Measurements from ENCODE around the gene FBXO36. TPM values are rescaled to one million over a fixed set of nuclear protein-coding genes. Genes with fewer than 3 reads are reported as not detected.
"Not testable (repeated sequence)": the region's sequence is repeated elsewhere in the genome, so short reads cannot be mapped to it uniquely, and the experiment has no call there.

The FBXO36 gene
- total RNA-seq, 2 donors from 2014 or later: 1.7 to 2.4 TPM

GRCh38 chr2:229956491-229956890 lies 34.2 kb downstream of the FBXO36 start:
- Histone ChIP-seq H3K4me3 (no peak overlapping the region), H3K9me3 (no peaks in the 10 kb centered on the region), H3K27ac (no peak overlapping the region), H3K27me3 (replicated peaks; ENCODE audit: insufficient read depth) (no peaks in the 10 kb centered on the region), H3K36me3 (no peaks in the 10 kb centered on the region), H3K4me1 (ENCODE audit: control insufficient read depth in 1 of 2, low read depth in 2 of 2) (no peaks in the 10 kb centered on the region)
- ATAC-seq (ENCODE audit: insufficient number of reproducible peaks, low FRiP score, low read depth): no peak
- TF ChIP-seq CTCF (IDR thresholded peaks at IDR 0.05): no peak
- DNase-seq (ENCODE audit: low spot score): no peak

GRCh38 chr2:229963596-229963995 lies 41.3 kb downstream of the FBXO36 start:
- not testable (repeated sequence) for ATAC-seq (ENCODE audit: insufficient number of reproducible peaks, low FRiP score, low read depth); H3K4me1 ChIP-seq (ENCODE audit: control insufficient read depth in 1 of 2, low read depth in 2 of 2); H3K27ac ChIP-seq; H3K4me3 ChIP-seq; H3K9me3 ChIP-seq; H3K36me3 ChIP-seq; H3K27me3 ChIP-seq (replicated peaks; ENCODE audit: insufficient read depth); DNase-seq (ENCODE audit: low spot score)

DNA sequence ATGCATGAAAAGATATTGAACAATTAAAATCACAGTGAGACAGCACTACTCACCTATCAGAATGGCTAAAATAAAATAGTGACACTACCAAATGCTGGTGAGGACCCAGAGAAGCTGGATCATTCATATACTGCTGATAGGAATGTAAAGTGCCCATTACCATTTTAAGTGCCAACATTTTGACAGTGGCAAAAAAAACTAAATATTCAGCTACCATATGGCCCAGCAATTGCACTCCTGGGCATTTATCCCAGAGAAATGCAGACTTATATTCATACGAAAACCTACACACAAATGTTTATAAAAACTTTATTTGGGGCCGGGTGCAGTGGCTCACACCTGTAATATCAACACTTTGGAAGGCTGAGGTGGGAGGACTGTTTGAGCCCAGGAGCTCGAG lies 47.6 kb downstream of the FBXO36 start:
- no peak for ATAC-seq (ENCODE audit: insufficient number of reproducible peaks, low FRiP score, low read depth)
- DNase-seq (ENCODE audit: low spot score): no peak
- TF ChIP-seq CTCF (IDR thresholded peaks at IDR 0.05): no peak
- no peaks in the 10 kb centered on the region for H3K36me3 ChIP-seq
- peaks cover 0 to 11% of the 10 kb centered on the region in 2 donors for H3K4me1 ChIP-seq (ENCODE audit: control insufficient read depth in 1 of 2, low read depth in 2 of 2)
- H3K27me3 ChIP-seq (replicated peaks; ENCODE audit: insufficient read depth): no peaks in the 10 kb centered on the region
- H3K9me3 ChIP-seq: no peaks in the 10 kb centered on the region
- no peak overlapping the region for H3K27ac ChIP-seq
- H3K4me3 ChIP-seq: no peak overlapping the region

DNA sequence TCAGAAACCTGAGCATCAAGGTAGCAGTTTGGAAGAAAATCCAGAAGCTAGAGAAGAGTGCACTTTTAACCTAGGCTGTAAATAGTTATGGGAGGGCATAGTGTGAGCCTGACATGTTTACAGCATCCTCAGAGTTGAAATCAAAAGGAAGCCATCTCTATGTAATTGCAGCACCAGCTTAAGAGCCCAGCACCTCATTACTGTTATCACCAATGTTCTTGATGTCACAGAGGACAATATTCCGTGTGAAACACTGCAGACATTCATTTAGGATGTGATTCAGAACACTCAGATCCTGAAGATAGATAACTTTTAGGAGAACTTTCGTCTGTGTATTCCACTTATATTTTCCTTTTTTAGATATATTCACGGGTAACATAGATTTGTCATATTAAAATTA lies 48.1 kb downstream of the FBXO36 start:
- Histone ChIP-seq H3K27me3 (replicated peaks; ENCODE audit: insufficient read depth) (no peaks in the 10 kb centered on the region), H3K36me3 (no peaks in the 10 kb centered on the region), H3K27ac (no peak overlapping the region), H3K4me1 (ENCODE audit: control insufficient read depth in 1 of 2, low read depth in 2 of 2) (peaks cover 0 to 11% of the 10 kb centered on the region in 2 donors), H3K4me3 (no peak overlapping the region), H3K9me3 (no peaks in the 10 kb centered on the region)
- ATAC-seq (ENCODE audit: insufficient number of reproducible peaks, low FRiP score, low read depth) (no peak), DNase-seq (ENCODE audit: low spot score) (no peak)
- no peak for TF ChIP-seq CTCF (IDR thresholded peaks at IDR 0.05)

DNA sequence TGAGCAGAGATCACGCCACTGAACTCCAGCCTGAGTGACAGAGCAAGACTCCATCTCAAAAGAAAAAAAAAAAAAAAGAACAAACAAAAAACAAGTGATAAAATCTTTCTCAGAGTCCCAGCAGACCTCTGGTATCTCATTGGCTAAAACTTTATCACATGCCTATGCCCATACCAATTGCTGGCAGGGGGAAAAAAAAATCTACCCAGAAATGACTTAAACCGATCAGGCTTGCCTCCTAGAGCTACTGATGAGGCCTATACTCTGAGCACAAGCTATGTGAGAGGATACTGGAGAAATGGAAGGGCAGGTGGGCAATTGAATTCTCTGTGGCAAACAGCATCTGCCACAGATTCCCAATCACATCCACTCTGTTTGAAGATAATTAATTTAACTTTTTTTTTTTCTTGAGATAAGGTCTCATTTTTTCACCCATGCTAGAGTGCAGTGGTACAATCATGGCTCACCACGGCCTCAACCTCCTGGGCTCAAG lies 49.0 kb downstream of the FBXO36 start:
- Histone ChIP-seq H3K27ac (no peak overlapping the region), H3K36me3 (no peaks in the 10 kb centered on the region), H3K9me3 (no peaks in the 10 kb centered on the region), H3K4me1 (ENCODE audit: control insufficient read depth in 1 of 2, low read depth in 2 of 2) (peaks cover 0 to 11% of the 10 kb centered on the region in 2 donors), H3K4me3 (no peak overlapping the region), H3K27me3 (replicated peaks; ENCODE audit: insufficient read depth) (no peaks in the 10 kb centered on the region)
- DNase-seq (ENCODE audit: low spot score): no peak
- TF ChIP-seq CTCF (IDR thresholded peaks at IDR 0.05): no peak
- ATAC-seq (ENCODE audit: insufficient number of reproducible peaks, low FRiP score, low read depth): no peak

DNA sequence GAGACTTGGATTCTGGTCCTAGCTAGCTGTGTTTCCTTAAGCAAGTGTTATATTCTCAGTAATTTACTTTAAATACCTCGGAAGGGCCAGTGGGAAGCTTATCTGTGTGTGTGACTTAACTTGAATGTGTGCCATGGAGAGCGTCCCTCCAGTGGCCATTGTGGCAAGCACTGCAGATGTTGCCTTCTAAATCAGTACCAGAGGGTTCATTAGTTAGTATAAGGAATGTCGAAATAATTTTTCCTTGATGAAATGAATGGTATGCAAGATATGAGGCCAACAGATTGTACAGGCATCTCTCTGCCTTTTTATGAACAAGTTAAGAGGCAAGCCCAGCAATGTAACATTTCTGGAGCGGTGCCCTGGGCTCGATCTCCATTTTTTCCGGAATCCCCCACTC lies 52.0 kb downstream of the FBXO36 start:
- TF ChIP-seq CTCF (IDR thresholded peaks at IDR 0.05): no peak
- Histone ChIP-seq H3K27me3 (replicated peaks; ENCODE audit: insufficient read depth) (no peaks in the 10 kb centered on the region), H3K4me3 (peak overlapping the region; percentile 19), H3K4me1 (ENCODE audit: control insufficient read depth in 1 of 2, low read depth in 2 of 2) (peaks cover 0 to 11% of the 10 kb centered on the region in 2 donors), H3K27ac (no peak overlapping the region), H3K9me3 (no peaks in the 10 kb centered on the region), H3K36me3 (no peaks in the 10 kb centered on the region)
- ATAC-seq (ENCODE audit: insufficient number of reproducible peaks, low FRiP score, low read depth) (no peak), DNase-seq (ENCODE audit: low spot score) (no peak)

All from thoracic aorta (tissue), 2 donors.